ENCODE results near the gene ALKBH4.
"Not testable (repeated sequence)": the region's sequence is repeated elsewhere in the genome, so short reads cannot be mapped to it uniquely, and the experiment has no call there.

Gene ALKBH4

DNA sequence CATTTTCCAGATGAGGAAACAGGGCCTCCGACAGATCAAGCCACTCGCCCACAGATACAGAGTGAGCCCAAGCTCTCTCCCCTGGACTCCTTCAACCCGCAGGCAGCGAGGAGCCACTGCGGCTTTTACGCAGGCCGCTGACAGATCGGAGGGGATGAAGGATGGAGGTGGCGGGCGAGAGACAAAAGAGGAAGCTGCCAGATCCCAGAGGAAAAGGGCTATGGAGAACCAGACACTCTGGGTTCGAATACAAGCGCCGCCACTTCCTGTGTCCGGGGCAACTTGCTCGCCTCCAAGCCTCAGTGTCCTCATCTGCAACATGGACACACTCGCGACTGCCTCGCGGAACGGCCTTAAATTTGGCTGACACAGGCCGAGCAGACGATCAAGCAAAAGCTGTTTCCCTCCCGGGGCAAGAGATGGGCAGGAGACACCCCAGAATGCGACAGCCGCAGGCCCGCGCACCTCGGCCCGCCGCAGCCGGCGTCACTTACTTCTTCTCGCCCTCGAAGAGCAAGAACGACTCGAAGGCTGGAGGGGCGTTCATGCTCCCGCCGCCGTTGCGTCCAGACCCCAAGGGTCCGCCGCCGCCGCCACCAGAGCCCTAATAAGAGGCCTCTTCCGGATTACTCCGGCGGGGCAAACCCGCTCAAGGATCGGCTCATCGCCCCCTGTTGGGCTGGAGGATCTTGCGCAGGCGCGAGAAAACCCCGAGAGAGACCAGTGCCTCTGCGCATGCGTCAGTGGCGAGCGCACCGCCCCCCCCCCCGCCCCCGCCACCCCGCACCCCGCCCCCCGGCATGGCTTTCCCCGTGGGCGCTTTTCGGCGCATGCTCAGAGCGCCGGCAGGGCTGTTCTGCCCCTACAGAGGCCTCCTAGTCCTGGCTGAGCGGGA is 13.9 kb upstream of the ALKBH4 start, which contains the start of gene POLR2J:
TSS of gene POLR2J (minus strand) at position 609 of the 895 bp plus-strand sequence. CDS start at position 547, 62 bp downstream.
- peak; percentile 89 for DNase-seq (ENCODE audit: low read depth, low spot score)

DNA sequence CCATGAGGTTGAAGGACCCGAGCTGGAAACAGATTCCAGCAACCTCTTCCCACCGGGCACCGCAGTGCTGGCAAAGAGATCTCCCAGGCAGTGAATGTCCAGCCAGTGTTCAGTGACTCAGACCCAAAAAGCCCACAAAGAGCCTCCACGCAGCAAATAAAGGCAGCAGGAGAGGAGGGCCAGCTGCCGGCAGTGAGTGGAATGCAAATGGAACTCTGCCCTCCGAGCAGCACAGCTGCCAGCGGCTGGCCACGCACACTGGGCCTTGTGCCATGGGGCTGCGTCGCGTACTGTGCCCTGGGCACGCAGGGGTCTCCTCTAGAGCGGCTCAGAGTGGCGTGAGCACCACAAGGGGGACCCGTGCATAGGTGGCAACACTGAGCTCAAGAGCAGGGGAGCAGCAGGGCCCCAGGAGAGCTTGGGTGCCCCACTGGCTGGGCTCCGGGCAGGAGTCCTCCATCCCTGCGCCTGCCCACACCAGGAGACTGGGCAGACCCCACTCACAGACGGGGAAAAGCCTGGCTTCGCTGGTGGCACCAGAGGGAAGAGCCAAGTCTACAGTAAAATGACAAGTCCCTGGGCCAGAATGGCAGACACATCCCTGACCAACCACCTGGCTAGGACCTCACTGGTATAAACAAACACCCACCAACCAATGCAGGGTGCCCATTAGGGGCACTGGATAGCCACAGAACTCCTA is 10.2 kb upstream of the ALKBH4 start:
- DNase-seq (ENCODE audit: low read depth, low spot score) = peak; percentile 77

DNA sequence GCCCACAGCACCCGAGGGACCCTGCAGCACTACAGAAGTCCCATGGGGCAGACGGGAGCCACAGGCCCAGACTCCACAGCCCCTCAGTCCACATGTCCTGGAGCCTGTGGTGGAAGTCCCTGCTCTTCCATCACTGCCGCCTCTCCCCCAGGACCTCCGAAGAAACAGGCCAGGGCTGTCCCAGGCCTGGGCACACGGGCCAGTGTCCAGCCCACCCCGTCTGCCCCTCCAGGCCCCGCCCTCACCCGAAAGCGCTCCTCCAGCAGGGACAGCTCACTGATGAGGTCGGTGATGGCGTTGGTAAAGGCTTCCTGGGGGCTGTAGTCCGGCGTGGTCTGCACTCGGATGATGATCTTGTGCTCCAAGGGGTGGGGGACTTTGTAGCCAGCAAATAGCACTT is 9.5 kb upstream of the ALKBH4 start:
- DNase-seq (ENCODE audit: low read depth, low spot score) = not testable (repeated sequence)

DNA sequence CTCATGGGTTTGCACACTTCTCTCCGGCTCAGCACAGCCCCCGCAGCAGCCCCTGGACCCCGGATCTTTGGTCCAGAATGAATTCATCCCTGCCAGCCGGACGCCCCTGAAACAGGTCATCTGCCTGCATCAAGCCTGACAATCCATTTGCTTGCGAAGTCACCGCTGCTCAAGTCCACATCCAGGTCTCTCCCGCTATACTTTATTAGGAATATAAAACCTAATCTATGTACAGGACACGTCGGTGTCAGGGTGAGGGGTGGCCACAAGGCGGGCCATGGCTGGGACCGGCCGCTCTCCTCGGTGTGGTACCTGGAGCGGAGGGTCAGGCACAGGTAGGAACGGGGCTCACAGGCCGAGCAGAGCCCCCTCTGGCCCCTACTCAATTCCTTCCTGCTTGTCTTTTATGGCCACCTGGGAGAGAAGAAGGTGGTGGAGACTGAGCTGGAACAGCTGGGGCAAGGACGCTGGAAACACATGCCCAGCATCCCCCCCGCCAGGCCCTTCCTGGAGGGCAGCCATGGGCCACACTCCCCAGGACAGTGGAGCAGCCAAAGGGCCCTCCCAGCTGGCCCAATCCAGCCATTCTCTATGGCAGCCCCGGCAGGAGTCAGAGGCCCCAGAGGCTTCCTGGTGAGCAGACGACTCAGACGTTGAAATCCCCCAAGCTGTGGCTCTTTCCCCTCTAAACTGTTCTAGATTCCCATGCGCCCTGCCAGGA is 8.8 kb upstream of the ALKBH4 start:
- no peak for DNase-seq (ENCODE audit: low read depth, low spot score)

DNA sequence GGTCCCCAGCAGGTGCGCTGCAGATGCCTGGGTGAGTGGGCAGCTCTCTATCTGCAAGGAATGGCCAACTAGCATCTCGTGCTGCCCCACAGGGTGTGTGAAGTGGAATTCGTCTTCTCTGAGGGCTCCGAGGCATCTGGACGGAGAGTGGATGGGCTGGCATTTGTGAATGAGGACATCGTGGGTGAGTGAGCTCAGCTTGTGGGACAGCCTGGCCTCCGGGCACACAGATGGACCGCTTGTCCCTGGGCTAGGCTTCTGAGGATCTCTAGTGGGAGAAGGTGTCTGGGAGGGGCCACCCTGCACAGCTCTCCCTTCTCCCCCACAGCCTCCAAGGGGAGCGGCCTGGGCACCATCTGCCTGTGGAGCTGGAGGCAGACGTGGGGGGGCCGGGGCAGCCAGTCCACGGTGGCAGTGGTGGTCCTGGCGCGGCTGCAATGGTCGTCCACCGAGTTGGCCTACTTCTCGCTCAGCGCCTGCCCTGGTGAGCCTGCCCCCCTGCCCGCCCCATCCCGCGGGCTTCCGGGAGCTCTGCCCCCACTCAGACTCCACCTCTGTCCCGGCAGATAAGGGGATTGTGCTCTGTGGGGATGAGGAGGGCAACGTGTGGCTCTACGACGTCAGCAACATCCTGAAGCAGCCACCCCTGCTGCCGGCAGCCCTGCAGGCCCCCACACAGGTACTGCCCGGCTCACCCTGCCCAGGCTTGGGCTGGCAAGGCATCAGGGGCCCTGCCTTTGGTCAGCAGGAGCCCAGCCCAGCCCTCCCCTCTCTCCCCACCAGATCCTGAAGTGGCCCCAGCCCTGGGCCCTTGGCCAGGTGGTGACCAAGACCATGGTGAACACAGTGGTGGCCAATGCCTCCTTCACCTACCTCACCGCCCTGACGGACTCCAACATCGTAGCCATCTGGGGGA is 7.7 kb upstream of the ALKBH4 start:
- DNase-seq (ENCODE audit: low read depth, low spot score) = no peak

DNA sequence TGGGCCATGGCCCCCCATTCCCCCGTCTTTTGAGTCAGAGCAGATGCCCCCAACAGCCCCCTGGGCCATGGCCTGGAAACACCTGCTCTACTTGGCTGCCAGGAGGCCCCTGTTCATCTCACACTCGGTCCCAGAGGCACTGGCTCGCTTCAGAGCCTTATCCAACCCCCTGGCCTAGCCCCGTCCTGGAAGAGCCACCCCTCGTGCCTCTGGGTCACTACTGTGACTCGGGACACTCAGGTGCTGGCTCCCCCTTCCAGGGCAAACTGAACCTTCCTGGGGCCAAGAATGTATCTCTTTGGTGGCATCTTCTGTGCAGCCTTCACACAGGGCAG is 7.1 kb upstream of the ALKBH4 start:
- DNase-seq (ENCODE audit: low read depth, low spot score) = no peak

DNA sequence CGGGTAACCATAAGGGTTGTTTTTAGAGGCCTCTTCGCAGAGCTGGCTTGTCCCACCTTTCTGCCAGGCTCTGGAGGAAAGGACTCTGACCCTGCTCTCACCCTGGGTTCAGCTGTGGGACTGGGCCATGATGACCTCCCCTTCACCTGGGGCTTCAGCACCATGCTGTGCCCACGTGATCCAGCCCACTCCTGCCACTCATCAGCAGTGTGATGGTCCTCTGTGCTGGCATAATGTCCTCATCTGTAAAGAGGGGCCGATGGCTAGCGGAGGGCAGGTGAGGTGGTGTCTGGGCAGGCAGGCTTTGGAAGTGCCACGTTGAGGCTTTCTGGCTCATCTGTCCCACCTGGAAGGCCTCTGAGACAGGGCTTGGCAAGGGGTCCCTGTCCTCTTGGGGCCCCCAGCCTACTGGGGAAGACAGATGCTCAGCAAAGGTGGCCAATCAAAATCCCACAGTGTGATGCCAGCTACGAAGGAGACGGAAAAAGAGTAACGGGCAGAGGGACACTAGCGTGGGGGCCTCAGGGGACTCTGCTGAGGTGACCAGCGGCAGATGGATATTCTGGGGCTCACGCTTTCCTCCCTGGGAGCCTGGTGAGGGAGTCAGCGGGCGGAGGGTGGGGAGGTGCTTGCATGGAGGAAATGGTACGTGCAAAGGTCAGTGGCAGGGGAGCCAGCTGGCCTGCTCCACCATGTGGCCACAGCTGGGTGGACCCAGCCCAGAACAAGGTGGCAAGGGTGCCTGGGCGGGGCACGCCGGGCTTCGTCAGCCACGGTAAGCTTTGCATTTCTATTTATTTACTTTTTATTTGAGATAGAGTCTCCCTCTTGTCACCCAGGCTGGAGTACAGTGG is 5.5 kb upstream of the ALKBH4 start:
- no peak for DNase-seq (ENCODE audit: low read depth, low spot score)

DNA sequence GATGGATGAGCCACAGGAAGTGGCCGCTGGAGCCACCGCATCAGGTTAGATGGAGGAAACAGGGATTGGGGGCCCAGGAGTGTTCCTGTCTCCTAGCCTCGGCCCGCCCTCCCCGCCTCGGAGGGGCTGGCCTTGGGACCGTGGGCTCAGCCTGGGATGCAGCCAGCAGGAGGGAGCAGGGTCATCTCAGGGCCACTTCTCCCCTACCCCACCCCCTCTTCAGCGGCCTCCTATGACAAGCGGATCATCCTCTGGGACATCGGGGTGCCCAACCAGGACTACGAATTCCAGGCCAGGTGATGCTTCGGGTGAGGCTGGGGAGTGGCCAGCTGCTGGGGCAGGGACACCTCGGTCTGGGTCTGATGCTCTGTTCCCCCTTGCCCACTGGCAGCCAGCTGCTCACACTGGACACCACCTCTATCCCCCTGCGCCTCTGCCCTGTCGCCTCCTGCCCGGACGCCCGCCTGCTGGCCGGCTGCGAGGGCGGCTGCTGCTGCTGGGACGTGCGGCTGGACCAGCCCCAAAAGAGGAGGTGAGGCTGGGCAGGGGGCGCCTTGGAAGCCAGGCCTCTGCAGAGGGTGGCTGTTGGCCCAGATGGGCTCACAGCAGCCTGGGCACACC is 4.8 kb upstream of the ALKBH4 start:
- no peak for DNase-seq (ENCODE audit: low read depth, low spot score)

DNA sequence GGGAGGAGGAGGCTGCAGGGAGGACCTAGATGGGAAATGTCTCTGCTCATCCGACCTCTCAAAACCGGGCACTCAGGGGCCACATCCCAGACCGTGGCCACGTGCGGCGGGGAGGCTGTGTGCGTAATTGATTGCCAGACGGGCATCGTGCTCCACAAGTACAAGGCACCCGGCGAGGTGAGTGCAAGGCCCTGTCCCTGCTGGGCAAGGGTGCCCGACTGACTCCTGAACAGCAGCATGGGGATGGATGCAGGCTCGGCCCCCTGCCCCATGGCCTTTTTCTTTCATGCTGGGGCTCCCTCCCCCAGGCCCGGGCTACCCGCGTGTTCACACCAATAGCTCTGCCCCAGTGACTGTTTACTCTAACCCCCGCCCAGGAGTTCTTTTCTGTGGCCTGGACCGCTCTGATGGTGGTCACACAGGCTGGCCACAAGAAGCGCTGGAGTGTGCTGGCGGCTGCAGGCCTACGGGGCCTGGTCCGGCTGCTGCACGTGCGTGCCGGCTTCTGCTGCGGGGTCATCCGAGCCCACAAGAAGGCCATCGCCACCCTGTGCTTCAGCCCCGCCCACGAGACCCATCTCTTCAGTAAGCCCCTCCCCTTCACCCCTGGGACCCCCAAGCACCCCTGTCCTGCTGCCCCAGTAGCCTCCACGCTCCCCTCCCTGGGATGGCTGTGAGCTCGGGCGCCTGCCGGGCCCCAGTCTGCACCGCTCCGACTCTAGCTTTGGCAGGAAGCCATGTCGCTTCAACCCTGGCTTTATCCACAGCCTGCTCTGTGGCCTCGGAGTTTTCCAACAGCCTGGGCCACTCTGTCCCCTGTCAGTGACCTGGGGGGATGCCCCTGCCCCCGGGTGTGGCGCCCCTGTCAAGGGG is 4.1 kb upstream of the ALKBH4 start:
- no peak for DNase-seq (ENCODE audit: low read depth, low spot score)

DNA sequence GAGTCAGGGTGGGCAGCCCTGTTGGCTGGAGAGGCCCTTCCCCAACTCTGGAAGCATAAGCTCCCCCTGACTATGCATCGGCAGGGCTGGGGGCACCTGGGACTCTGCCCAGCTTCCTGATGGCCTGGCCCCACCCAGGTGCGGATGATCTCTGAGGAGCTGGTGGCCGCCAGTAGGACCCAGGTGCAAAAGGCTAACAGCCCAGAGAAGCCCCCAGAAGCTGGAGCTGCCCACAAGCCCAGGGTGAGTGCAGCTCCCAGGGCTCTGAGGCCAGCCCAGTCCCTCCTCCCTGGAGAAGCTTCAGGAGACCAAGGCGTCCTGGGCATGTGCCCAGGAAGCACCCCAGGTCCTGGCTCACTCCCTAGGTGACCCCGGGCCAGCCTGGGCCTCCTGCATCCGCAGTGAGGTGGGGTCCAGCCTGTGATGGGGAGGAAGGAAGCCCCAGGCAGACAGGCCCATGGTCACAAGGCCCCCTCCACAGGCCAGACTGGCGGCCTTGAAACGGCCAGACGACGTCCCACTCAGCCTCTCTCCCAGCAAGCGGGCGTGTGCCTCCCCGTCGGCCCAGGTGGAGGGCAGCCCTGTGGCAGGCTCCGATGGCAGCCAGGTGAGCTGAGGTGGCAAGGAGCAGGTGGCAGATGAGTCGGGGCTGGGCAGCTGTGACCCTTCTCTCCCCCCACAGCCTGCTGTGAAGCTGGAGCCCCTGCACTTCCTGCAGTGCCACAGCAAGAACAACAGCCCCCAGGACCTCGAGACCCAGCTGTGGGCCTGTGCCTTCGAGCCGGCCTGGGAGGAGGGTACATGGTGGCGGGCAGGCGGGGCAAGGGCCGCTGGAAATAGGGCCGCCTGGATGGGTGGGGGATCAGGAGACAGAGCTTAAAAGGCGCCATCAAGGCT is 3.2 kb upstream of the ALKBH4 start:
- no peak for DNase-seq (ENCODE audit: low read depth, low spot score)

DNA sequence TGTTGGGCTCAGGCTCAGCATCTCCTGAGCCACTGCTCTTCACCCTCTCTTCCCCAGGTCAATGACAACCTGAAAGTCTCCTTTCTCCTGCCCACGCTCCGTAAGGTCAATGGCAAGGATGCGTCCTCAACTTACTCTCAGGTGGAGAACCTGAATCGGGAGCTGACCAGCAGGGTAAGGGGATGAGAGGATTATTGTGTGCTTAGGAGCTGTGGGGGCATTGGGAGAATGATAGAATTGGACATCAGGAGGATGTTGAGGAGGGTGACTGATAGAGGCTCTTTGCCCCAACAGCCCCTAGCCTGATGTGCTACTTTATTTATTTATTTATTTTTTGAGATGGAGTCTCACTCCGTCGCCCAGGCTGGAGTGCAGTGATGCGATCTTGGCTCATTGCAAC is 1.4 kb upstream of the ALKBH4 start:
- no peak for DNase-seq (ENCODE audit: low read depth, low spot score)

DNA sequence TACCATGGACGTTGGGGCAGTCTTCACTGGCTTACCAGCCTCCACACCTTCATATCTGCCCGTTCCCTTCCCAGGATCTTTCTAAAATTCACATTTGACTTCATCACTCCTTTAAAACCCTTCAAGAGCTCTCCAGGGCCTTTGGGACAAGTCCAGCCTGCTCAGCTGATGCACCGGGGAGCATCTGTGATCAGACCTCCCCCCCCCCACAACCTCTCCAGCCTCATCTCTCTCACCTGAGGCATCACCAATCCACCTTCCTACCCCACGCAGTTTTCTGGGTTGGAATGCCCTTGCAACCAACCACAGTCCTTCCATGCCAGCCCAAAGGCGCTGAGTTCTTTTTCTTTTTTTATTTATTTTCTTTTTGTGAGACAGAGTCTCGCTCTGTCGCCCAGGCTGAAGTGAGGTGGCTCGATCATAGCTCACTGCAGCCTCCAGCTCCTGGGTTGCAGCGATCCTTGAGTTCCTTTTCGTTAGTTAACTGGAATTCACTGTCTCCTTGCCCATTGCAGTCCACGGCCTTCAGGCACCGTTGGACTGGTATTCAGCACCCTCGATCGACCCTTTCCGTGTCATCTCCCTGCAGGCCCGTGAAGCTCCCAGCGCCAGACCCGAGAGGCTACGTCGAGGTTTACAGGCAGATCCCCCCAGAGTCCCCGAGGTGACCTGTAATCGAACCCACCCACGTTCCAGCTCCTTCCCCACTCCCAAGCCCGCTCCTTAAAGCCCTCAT is 654 bp downstream of the ALKBH4 start:
- peak; percentile 33 for DNase-seq (ENCODE audit: low read depth, low spot score)

DNA sequence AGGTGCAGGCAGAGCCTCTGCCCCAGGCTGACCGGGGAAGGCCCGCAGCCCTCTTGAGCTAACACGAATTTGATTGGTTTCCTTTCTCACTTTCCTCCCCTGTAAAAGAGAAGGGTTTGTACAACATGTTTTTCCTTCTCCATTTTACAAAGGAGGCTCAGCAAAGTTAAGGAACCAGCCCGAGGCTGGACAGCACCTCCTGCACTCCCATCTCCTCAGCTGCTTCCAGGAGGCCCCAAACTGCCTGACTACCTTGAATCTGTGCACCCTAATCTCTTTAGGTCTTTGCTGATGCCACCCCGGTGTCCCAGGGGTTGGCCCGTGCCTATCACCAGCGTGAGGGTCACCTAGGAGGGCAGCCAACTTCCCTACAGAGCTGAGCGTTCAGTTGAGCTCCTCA is 4.2 kb downstream of the ALKBH4 start:
- no peak for DNase-seq (ENCODE audit: low read depth, low spot score)

DNA sequence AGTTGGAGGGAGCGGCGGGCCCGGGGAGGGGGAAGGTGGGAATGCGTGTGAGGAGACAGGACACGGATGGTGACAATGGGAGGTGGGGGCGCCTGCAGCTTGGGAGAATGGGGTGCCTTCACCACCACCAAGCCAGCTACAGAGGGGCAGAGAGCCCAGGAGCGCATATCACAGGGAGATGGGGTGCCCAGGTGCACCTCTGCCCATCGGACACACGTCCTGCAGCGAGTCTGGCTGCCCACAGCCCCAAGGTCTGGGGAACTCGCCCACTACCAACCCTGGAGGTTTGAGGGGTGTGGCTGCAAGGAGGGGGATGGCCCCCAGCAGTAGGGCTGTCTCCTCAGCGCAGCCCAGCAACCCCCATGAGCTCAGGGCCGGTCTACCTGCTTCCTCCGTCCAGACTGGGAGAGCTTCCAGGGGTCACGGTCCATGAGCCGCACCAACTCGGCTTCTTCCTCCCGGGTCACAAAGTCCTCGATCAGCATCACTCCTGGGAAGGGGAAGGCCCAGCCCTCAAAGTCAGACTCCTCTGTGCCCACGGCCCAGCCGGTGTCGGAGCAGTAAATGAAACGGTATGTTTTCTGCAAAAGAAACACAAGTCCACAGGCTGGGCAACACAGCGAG is 5.3 kb downstream of the ALKBH4 start:
- no peak for DNase-seq (ENCODE audit: low read depth, low spot score)

DNA sequence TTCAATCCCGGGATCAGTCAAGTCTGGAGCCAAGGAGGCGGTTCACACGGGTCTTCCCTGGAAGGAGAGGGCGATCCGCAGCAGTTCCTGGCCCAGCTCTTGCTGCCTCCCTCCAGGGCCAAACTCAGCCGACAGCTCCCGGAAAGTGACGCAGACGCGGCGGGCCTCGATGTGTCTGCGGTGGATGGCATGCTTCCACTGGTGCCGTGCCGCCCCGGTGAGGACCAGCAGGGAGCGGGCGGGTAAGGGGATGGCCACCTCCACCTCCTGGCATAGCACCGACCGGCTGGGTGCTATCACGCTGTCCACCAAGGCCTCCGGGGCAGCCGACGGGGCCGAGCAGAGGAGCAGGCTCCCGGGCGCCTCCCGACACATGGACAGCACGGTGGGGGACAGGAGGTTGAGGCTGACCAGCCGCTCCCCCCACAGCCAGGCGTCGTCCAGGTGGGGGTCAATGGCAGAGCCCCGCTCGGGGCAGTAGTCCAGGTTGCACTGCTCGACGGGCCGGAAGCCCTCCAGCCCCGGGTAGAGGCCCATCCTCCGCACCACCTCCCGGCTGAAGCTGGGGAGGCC is 7.2 kb downstream of the ALKBH4 start:
- DNase-seq (ENCODE audit: low read depth, low spot score) = no peak

DNA sequence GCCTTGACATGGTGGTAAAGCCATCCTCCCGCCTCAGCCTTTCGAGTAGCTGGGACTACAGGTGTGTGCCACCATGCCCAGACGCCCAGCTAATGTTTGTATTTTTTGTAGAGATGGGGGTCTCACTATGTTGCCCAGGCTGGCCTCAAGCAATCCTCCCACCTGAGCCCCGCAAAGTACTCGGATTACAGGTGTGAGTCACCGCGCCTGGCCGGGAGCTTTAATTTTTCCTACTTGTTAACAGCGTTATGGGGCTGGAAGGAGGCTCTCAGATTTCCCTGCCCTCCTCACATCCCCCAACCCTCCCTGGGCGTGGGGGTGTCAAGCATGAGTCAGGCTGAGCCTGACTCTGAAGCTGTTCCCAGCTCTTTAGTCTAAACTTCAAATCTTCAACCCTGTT is 8.3 kb downstream of the ALKBH4 start:
- DNase-seq (ENCODE audit: low read depth, low spot score) = peak; percentile 64

All from astrocyte of the hippocampus (primary cell).